H7 (cell line): ENCODE measurements around the gene LNX1. TPM values are rescaled to one million over a fixed set of nuclear protein-coding genes. Genes with fewer than 3 reads are reported as not detected.

Experiments used
- DNase-seq: peaks from one replicate; pipeline ENCODE4 v3.0.0; 2012
- H3K27me3 ChIP-seq: 2 replicates; pipeline ENCODE4 v1.6.0; 2011; ENCODE audit warnings: mild to moderate bottlenecking, low read length; ENCODE audit not compliant: control insufficient read depth, insufficient read depth
- H3K36me3 ChIP-seq: replicated peaks from 2 replicates; pipeline ENCODE4 v1.5.1; 2011; ENCODE audit warnings: low read length; ENCODE audit not compliant: control insufficient read depth, insufficient read depth
- H3K4me3 ChIP-seq: 2 replicates; pipeline ENCODE4 v1.5.1; 2011; ENCODE audit warnings: low read depth, mild to moderate bottlenecking, control low read depth, low read length, moderate library complexity; ENCODE audit not compliant: insufficient read depth
- total RNA-seq: library from RNA; depleted of rRNA; stranded (reverse); fragments of >200 nt; shearing (Covaris generic); gene quantifications from 2 replicates; pipeline ENCODE4 v1.2.3, GENCODE V29; 2014

LNX1 gene
- total RNA-seq, 1 experiment from 2014 or later, result 1.6 TPM

DNA sequence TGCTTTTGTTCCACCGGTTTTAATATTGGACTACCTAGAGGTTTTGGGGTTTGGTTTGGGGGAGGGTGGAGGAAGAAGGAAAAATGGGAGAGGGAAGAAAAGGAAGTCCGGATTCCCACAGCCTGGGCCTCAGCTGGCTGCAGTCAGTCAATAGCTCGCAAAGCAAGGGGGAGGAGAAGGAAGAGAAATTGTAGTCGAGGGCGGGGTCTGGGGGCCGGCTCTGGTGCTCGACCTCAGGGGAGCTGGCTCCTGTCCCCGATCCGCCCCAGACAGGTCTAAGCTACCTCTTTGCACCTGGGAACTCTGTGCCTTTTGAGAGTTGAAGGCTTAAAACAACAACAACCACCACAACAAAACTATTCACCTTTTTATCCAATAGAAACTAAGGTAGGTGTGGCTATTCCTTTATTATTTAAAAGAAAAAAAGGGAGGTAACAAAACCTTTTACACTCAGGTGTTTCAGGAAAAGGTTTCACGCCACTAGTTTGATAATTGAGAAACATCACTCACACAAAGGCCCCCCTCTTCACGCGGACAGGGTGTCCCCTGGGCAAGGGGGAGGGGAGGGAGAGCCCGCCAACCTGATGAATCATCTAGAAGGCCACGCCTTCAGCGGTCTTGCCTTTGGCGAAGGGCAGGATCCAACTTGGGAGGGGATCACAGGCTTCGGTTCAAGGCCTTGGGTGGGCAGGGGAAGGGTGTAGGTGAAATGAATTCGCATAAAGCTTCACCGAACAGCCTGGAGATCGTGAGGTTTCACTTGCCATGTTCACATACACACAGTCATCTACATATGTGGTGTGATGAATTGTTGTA is 1.6 kb upstream of the LNX1 start:
- Histone ChIP-seq H3K27me3 (no peaks in the 10 kb centered on the region; the same call in 1 of the 2 replicates), H3K36me3 (no peaks in the 10 kb centered on the region), H3K4me3 (peak overlapping the region; percentile 31)
- DNase-seq, result peak; percentile 76

- Histone ChIP-seq H3K27me3 (no peaks in the 10 kb centered on the region; the same call in 1 of the 2 replicates), H3K4me3 (peak overlapping the region; percentile 31; the same call in 1 of the 2 replicates), H3K36me3 (no peaks in the 10 kb centered on the region)
- DNase-seq, result no peak
Observed at GRCh38 chr4:53592122-53592521, 836 bp upstream of the LNX1 start.

DNA sequence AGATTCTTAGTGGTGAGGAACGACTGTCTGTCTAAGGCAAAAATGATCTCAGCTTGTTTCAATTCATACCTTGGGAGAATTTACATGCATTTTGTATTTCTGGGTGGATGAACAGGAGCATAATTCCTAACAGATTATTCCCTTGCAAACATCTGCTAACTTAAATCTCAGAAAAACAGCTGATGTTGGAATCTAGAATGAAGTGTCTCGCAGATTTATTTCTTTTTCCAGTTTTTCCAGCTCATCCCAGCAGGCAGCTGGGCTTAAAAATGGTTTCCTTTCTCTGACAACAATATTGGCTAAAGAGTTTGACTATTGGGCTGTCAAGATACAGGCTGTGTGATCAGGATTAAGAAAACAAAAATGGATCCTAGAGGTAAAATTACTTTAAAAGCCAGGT is 1.1 kb downstream of the LNX1 start:
- H3K4me3 ChIP-seq, result no peak overlapping the region
- DNase-seq, result no peak
- no peaks in the 10 kb centered on the region; the same call in 1 of the 2 replicates for H3K27me3 ChIP-seq

GRCh38 chr4:53589511-53589910 is 1.8 kb downstream of the LNX1 start:
- DNase-seq, result no peak
- no peaks in the 10 kb centered on the region; the same call in 1 of the 2 replicates for H3K27me3 ChIP-seq
- H3K4me3 ChIP-seq, result no peak overlapping the region
- H3K36me3 ChIP-seq, result no peaks in the 10 kb centered on the region

More for the DNA sequence above, 1.1 kb downstream of the LNX1 start:
- H3K36me3 ChIP-seq, result no peaks in the 10 kb centered on the region

GRCh38 chr4:53587135-53587534 is 4.2 kb downstream of the LNX1 start:
- no peak for DNase-seq
- H3K36me3 ChIP-seq, result no peaks in the 10 kb centered on the region
- H3K27me3 ChIP-seq, result no peaks in the 10 kb centered on the region; the same call in 1 of the 2 replicates
- no peak overlapping the region for H3K4me3 ChIP-seq

GRCh38 chr4:53586121-53586816 is 5.0 kb downstream of the LNX1 start:
- Histone ChIP-seq H3K27me3 (no peaks in the 10 kb centered on the region; the same call in 1 of the 2 replicates), H3K4me3 (no peak overlapping the region), H3K36me3 (no peaks in the 10 kb centered on the region)
- no peak for DNase-seq

GRCh38 chr4:53584658-53585057 is 6.6 kb downstream of the LNX1 start:
- Histone ChIP-seq H3K4me3 (no peak overlapping the region), H3K36me3 (no peaks in the 10 kb centered on the region), H3K27me3 (no peaks in the 10 kb centered on the region)
- DNase-seq, result no peak

- DNase-seq, result no peak
- no peak overlapping the region for H3K4me3 ChIP-seq
- H3K27me3 ChIP-seq, result no peaks in the 10 kb centered on the region
- H3K36me3 ChIP-seq, result no peaks in the 10 kb centered on the region
Observed at GRCh38 chr4:53583513-53583912, 7.8 kb downstream of the LNX1 start.

- no peak overlapping the region for H3K4me3 ChIP-seq
- no peaks in the 10 kb centered on the region for H3K36me3 ChIP-seq
- H3K27me3 ChIP-seq, result no peaks in the 10 kb centered on the region
- no peak for DNase-seq
Observed at GRCh38 chr4:53582194-53582593, 9.1 kb downstream of the LNX1 start.

DNA sequence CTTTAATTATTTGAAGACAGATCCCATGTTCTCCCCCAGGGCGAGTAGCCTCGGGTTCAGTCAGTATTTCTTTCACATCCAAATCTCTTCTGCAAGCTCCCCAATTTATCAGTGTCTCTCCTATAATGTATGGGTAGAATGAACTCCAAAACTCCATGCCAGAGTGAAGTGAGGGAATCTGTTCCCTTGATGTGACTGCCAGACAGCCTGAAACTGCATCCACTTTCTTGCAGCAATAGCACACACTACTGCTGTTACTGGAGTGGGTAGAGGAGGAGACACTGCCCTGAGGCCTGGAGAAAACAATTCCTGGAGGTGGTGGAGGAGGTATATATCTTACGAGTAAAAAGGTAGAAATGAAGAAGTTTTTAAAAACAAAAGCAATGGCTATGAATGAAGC is 11.0 kb downstream of the LNX1 start:
- DNase-seq, result no peak
- H3K27me3 ChIP-seq, result no peaks in the 10 kb centered on the region
- no peaks in the 10 kb centered on the region for H3K36me3 ChIP-seq
- H3K4me3 ChIP-seq, result no peak overlapping the region

DNA sequence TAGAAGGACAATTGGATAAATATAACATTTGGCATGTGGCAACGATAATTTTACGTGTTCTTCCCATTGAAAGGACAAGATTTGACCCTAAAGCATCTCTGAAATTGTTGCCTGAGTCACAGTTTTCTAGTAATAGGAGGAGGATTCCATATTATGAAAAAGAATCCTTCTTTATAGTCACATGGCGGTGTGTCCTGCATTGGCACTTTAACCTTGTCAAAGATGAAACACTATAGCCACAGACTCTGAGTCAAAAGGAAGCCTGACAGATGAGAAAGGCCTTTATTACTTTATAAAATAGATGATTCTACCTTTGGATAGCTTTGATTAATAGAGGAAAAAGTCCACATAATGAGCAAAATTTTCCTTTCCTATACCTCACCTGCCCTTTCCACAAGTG is 11.5 kb downstream of the LNX1 start:
- Histone ChIP-seq H3K27me3 (no peaks in the 10 kb centered on the region), H3K4me3 (no peak overlapping the region), H3K36me3 (no peaks in the 10 kb centered on the region)
- no peak for DNase-seq

DNA sequence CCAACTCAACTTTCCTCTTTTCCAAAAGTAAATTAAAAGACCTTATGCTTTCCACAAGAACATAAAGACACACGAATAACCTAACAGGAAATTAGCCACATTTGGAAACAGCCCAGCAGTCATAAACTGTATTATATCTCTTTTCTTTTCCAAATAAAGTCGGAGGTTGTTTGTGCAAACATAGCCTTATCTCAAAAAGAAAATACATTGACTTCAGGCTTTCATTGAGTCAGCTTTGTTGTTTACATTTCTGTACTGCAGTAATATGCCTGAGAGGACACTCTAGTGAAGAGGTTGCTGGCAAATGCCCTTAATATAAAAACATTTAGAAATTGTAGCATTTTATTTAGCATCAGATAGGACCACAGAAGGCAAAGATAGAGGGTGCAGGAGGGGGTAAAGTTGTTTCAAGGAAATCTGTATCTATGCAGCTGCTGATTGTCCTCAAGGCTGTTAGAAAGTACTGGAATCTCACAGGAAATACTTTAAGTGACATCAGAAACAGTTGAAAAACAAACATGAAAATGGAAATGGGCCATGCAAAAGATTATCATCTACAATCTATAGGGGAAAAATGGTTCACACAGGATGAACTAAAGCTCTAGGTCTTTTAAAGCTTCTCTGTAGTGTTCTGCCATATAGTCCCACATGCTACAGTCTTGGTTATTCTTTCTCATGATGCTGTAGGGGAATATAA is 14.5 kb downstream of the LNX1 start:
- no peaks in the 10 kb centered on the region for H3K36me3 ChIP-seq
- DNase-seq, result no peak

GRCh38 chr4:53576071-53576617 is 15.1 kb downstream of the LNX1 start:
- no peak for DNase-seq
- Histone ChIP-seq H3K27me3 (no peaks in the 10 kb centered on the region), H3K4me3 (no peak overlapping the region), H3K36me3 (no peaks in the 10 kb centered on the region)

More for the DNA sequence above, 14.5 kb downstream of the LNX1 start:
- H3K4me3 ChIP-seq, result no peak overlapping the region
- no peaks in the 10 kb centered on the region for H3K27me3 ChIP-seq

- Histone ChIP-seq H3K4me3 (no peak overlapping the region), H3K36me3 (no peaks in the 10 kb centered on the region), H3K27me3 (no peaks in the 10 kb centered on the region)
- DNase-seq, result no peak
Observed at GRCh38 chr4:53575552-53575951, 15.7 kb downstream of the LNX1 start.
